HepG2 (cell line): Measurements from ENCODE around the gene PTPRD.

Source experiments
- ARID2 ChIP-seq: sonication (generic); formaldehyde crosslinking; IDR thresholded peaks from 2 replicates; pipeline ENCODE4 v1.8.1; 2022; ENCODE audit warnings: mild to moderate bottlenecking, missing genetic modification reagents, borderline replicate concordance
- FOXK2 ChIP-seq: fragments of 450-650 bp; IDR thresholded peaks from 2 replicates; pipeline ENCODE4 v1.6.1; 2016
- ZFP37 ChIP-seq: sonication (generic); formaldehyde crosslinking; IDR thresholded peaks from 2 replicates; pipeline ENCODE4 v1.4.0; 2020; ENCODE audit warnings: missing genetic modification reagents, borderline replicate concordance
- TF ChIP-seq, protein P1 (sequence below): IDR thresholded peaks from 2 replicates; pipeline ENCODE4 v1.6.1; 2012; ENCODE audit warnings: inconsistent platforms
- TF ChIP-seq, protein P2 (sequence below): sonication (generic); formaldehyde crosslinking; IDR thresholded peaks from 2 replicates; pipeline ENCODE4 v1.4.0; 2020; ENCODE audit warnings: missing genetic modification reagents

DNA sequence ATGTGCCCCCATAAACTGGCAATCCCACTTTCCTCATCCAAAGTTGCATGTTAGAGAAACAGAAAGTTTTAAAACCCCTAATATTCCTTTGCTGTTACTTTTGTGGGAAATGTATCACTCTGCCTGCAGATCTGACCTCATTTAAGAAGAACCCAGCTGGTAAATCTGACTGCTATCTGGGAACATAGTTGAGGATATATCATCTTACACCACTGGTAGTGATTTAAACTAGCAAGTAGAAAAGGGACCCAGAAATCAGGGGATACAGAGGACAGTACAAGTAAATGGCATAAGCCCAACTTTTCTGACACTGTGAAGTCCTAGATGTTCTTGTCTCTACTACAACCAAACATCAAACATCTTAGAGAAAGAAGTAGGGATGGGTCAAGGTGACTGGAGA lies 1752.7 kb downstream of the PTPRD start:
- TF ChIP-seq ZFP37 (CRISPR knock-in tag): no peak
- TF ChIP-seq ARID2 (CRISPR knock-in tag): no peak
- no peak for TF ChIP-seq FOXK2
- TF ChIP-seq, protein P1, sequence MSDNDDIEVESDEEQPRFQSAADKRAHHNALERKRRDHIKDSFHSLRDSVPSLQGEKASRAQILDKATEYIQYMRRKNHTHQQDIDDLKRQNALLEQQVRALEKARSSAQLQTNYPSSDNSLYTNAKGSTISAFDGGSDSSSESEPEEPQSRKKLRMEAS: no peak
- TF ChIP-seq, protein P2, sequence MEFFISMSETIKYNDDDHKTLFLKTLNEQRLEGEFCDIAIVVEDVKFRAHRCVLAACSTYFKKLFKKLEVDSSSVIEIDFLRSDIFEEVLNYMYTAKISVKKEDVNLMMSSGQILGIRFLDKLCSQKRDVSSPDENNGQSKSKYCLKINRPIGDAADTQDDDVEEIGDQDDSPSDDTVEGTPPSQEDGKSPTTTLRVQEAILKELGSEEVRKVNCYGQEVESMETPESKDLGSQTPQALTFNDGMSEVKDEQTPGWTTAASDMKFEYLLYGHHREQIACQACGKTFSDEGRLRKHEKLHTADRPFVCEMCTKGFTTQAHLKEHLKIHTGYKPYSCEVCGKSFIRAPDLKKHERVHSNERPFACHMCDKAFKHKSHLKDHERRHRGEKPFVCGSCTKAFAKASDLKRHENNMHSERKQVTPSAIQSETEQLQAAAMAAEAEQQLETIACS (CRISPR knock-in tag): no peak
